ENCODE measurements around the gene XCL1. TPM values are rescaled to one million over a fixed set of nuclear protein-coding genes. Genes with fewer than 3 reads are reported as not detected.

Gene XCL1
- total RNA-seq, 4 donors from 2014 or later = 0.55 to 0.58 TPM; not detected in 2

DNA sequence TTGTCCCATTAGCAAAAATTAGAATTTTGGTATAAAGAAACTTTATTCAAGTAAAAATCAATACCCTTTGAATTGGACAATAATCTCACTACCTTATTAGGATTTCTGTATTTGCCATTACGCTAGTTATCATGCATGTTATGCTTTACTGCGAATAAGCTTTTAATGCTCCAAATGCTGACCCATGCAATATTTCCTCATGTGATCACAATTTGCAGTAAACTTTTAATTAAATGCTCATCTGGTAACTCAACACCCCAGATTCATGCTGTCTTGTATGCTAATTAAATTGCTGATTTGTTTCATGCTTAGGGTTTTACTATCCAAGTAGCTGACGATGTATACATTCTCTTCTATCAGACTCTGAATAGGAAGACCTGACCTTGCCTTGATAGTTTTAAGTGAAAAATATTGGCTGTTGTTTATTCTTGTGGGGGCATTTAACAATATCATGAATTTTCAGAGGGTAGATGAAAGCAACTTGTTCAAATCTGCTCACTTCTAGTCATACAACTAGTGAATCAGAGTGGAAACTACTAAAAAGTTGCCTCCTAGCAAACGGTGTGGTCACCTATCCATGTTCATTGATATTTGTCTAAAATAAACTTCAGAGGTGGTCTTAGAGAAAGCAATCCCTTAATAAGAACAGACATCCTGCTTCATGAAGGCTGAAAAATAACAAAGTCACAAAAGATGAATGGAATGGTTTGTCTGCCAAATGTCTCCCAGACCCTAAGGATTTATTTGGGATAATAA is 5.6 kb downstream of the XCL1 start:
- H3K4me1 ChIP-seq = no peaks in the 10 kb centered on the region
- intact Hi-C loops (cut with DNase I; ENCODE audit: low total_unique reads) = no loop called here
- DNase-seq = no peak

DNA sequence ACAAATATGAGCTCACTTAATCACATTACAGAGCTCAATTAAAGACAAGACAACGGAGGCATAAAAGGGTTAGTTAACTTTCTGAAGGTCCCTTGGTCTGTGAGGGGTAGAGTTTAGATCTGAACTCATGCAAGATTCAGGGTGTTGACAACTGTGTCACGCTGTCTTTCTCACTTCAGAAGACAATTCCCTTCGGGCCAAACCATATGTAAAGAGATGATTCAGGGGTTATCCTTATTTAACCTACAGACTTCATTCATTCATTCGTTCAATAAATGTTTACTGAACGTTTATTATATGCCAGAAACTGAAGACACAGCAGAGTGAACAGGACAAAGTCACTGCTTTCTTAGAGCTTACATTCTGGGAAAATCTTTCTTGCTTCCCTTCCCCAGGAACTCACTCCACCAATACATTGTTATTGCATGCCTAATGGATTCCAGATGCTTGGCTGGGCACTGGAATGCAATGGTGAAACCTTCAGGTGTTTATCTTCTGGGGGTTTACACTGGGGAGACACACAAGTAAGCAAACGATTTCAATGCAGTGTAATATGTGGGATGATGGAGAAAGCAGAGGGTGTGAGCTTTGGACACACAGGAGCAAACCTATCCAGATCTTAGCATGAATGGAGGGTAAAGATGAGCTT is 6.4 kb downstream of the XCL1 start:
- intact Hi-C loops (cut with DNase I; ENCODE audit: low total_unique reads) = no loop called here
- TF ChIP-seq POLR2A (IDR thresholded peaks at IDR 0.05) = no peak
- TF ChIP-seq, protein P1, sequence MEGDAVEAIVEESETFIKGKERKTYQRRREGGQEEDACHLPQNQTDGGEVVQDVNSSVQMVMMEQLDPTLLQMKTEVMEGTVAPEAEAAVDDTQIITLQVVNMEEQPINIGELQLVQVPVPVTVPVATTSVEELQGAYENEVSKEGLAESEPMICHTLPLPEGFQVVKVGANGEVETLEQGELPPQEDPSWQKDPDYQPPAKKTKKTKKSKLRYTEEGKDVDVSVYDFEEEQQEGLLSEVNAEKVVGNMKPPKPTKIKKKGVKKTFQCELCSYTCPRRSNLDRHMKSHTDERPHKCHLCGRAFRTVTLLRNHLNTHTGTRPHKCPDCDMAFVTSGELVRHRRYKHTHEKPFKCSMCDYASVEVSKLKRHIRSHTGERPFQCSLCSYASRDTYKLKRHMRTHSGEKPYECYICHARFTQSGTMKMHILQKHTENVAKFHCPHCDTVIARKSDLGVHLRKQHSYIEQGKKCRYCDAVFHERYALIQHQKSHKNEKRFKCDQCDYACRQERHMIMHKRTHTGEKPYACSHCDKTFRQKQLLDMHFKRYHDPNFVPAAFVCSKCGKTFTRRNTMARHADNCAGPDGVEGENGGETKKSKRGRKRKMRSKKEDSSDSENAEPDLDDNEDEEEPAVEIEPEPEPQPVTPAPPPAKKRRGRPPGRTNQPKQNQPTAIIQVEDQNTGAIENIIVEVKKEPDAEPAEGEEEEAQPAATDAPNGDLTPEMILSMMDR (IDR thresholded peaks at IDR 0.05) = no peak
- Histone ChIP-seq H3K27me3 (no peaks in the 10 kb centered on the region), H3K9me3 (no peaks in the 10 kb centered on the region), H3K4me1 (no peaks in the 10 kb centered on the region), H3K36me3 (no peaks in the 10 kb centered on the region), H3K4me3 (no peak overlapping the region), H3K27ac (no peak overlapping the region)
- DNase-seq = no peak

More for the DNA sequence above, 5.6 kb downstream of the XCL1 start:
- no peaks in the 10 kb centered on the region for H3K27me3 ChIP-seq
- H3K9me3 ChIP-seq = no peaks in the 10 kb centered on the region
- H3K27ac ChIP-seq = no peak overlapping the region
- no peaks in the 10 kb centered on the region for H3K36me3 ChIP-seq
- TF ChIP-seq, protein P1 (IDR thresholded peaks at IDR 0.05) = no peak
- no peak for TF ChIP-seq POLR2A (IDR thresholded peaks at IDR 0.05)
- H3K4me3 ChIP-seq = no peak overlapping the region

DNA sequence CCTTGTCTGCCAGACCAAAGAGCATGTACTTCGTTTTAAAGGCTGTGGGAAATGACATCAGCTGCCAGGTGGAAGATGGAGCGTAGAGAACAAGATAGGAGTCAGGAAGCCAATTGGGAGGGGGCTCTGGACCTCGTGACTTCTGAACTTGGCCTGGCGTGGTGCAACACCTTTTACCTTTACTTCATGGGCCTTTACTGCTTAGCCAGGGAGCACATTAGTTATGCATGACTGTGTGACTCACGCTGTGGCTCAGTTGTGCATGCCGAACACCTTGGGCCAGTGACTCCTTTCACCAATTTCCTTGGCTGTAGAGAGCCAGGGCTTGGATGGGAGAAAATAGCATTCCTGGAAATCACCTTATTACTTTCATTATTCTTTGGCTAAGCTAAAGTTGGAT is 7.2 kb downstream of the XCL1 start:
- Histone ChIP-seq H3K9me3 (no peaks in the 10 kb centered on the region), H3K27ac (no peak overlapping the region), H3K4me1 (no peaks in the 10 kb centered on the region), H3K36me3 (no peaks in the 10 kb centered on the region), H3K27me3 (no peaks in the 10 kb centered on the region), H3K4me3 (no peak overlapping the region)
- TF ChIP-seq, protein P1 (IDR thresholded peaks at IDR 0.05) = no peak
- no peak for TF ChIP-seq POLR2A (IDR thresholded peaks at IDR 0.05)
- intact Hi-C loops (cut with DNase I; ENCODE audit: low total_unique reads) = no loop called here
- DNase-seq = no peak

DNA sequence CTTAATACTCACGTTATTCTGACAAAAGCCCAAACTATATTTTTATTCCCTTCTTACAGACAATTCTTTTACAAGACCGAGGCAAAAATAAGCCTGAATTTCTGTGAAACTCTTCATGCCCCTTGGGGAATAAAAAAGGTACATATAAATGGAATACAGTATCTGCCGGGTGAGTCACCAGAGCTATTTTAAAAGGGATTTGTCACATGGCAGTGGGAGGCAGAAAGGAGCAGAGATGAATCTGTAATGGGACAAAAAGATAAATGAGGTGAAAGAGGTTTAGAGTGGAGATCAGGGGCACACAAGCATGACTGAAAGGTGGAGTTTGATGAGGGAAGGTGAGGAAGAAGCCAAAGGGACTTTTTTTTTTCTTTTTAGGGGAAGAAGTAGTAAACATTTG is 8.8 kb downstream of the XCL1 start:
- TF ChIP-seq, protein P1 (IDR thresholded peaks at IDR 0.05) = no peak
- TF ChIP-seq POLR2A (IDR thresholded peaks at IDR 0.05) = no peak
- H3K36me3 ChIP-seq = no peaks in the 10 kb centered on the region
- DNase-seq = peak in 1 of 2 donors; percentile 39
- no peaks in the 10 kb centered on the region for H3K9me3 ChIP-seq
- H3K4me3 ChIP-seq = no peak overlapping the region
- no peaks in the 10 kb centered on the region for H3K4me1 ChIP-seq
- H3K27ac ChIP-seq = peak overlapping the region; percentile 65 to 82
- no peaks in the 10 kb centered on the region for H3K27me3 ChIP-seq
- intact Hi-C loops (cut with DNase I; ENCODE audit: low total_unique reads) = no loop called here

DNA sequence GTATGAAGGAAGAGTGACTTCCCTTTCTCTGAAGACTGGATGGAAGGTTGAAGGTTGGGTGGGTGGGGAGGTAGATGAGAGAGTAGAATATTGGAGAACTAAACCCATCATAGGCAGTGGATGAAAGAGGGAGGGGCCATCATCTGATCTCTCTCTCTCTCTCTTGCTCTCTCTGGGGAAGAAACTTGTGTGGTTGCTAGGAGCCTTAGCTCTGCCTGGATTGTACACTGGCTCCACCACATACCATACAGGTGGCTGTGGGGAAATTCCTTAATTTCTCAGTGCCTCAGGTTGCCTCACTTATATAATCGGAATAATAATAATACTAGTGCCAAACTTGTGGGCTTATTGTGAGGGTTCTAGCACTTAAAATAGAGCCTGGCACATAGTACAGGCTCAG is 9.5 kb downstream of the XCL1 start:
- H3K27ac ChIP-seq = peak overlapping the region; percentile 65 to 82

More for the DNA sequence above, 9.5 kb downstream of the XCL1 start:
- Histone ChIP-seq H3K36me3 (no peaks in the 10 kb centered on the region), H3K9me3 (no peaks in the 10 kb centered on the region), H3K4me3 (no peak overlapping the region), H3K4me1 (no peaks in the 10 kb centered on the region), H3K27me3 (no peaks in the 10 kb centered on the region)
- TF ChIP-seq, protein P1 (IDR thresholded peaks at IDR 0.05) = no peak
- no peak for TF ChIP-seq POLR2A (IDR thresholded peaks at IDR 0.05)
- intact Hi-C loops (cut with DNase I; ENCODE audit: low total_unique reads) = no loop called here
- no peak for DNase-seq
